Measurements from ENCODE around the gene STX10.

Gene STX10

GRCh38 chr19:13099073-13099999 is 50.8 kb downstream of the STX10 start:
- DNase-seq, result no peak

DNA sequence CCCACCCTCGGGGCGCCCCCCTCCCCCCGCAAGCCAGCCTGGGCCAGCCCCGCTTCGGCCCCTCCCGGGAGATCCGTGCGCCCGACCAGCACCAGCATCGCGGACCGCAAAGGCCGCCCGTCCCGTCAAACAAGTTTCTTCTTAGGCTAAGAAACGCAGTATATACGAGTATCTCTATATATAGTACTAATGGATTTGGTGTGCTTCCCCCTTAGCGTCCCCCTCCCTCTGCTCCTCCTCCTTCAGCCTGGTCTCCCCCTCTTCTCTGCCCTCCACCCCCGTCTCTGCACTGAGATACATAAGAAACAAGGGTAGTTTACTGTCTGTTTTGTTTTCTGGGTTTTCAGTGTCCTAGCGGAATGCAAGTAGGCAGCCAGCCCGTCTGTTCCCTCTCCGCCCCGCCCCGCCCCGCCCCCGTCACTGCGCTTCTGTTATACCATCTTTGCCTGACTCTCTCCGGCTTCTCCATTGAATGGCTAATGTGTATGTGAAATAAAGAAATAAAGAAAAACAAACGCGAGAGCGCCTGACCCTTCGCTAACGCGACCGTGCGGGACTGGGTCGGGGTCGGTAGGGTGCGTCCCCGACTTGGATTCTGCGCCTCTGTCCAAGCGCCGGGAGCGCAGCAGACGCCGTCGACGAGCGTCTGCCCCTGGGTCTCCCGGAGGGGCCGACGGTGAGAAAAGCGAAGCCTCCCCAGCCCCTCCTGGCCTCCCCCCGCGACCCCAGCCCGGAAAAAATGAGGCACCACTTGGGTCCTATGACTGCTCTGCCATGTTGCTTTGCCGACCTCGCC is 51.7 kb downstream of the STX10 start:
- no peak for DNase-seq

- no peak for DNase-seq
These were observed 52.5 kb downstream of the STX10 start for GRCh38 chr19:13097463-13098258.

DNA sequence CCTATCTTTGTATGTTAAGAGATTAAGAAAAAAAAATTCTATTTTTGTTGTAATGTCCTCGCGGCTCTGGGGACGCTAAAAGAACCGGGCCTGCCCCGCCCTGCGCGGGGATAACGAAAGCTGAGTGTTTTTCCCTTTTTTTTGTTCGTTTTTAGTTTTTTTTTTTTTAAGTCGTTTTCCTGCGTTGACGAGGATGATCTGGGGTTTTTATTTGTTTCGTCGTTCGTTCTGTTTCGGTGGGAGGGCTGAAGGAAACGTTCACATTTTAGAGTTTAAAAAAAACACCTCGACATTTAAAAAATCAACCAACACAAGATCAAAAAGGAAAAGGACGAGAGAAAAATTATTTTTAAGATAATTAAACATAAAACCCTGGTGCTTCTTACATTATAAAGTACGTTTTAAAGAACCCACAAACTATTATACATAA is 53.1 kb downstream of the STX10 start:
- no peak for DNase-seq

DNA sequence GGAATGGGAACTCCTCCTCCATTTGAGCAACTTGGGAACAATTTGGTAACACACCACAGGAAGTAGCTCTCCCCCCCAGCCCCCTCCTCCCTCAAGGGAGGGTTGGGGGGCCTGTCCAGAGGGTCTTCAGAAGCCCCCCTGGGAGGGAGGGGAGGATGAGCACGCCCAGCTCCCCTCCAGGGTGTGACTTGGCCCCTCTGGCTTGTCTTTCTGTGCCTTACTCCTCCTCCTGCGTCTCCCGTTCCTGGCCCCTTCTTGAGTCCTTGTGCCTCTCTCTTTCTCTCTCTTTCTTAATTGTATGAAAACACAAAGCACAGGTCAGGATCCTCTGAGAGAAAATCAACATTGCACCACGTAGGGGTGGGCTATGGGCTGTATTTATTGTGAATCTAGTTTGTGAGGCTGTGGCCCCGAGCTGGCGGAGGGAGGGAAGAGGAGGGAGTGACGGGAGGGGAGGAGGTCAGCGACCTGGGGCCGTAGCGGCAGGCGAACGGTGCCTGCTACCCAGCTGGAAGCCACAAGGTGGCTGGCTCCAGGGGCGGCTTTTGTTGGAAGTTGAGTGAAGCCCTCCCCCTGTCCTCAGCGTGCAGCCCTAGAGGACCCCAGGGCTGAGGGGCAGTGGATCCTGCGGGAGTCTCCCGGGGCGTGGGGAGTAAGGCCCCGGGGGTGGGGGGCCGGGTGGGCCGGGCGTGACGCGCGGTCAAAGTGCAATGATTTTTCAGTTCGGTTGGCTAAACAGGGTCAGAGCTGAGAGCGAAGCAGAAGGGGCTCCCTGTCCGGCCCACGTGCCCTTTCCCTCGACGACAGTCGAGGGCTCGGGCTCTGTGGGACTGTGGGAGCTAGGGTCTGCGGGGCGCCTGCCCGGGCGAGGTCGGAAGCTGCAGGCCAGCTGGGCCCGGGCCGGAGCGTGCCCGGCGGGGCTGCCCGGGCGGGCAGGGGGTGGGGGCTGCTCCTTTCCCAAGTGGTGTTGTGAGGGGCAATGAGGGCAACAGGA is 53.9 kb downstream of the STX10 start:
- no peak for DNase-seq

DNA sequence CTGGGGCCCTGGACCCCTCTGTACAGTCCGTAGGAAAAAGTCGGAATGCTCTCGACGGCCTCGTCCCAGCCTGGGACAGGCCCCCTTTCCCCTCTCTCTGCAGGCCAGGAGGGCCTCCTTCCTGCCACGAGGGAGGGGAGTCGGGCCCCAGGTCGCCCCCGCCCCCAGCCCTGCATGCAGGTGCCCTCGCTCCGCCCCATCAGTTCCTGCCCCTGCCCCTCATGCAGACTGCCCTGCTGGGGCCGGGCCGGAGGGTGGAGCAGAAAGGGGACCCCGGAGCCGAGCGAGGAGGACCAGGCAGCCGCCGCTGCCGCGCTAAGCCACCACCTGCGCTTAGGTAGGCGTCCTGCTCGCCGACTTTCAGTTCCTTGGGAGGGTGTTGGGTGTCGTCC is 54.8 kb downstream of the STX10 start:
- DNase-seq, result no peak

DNA sequence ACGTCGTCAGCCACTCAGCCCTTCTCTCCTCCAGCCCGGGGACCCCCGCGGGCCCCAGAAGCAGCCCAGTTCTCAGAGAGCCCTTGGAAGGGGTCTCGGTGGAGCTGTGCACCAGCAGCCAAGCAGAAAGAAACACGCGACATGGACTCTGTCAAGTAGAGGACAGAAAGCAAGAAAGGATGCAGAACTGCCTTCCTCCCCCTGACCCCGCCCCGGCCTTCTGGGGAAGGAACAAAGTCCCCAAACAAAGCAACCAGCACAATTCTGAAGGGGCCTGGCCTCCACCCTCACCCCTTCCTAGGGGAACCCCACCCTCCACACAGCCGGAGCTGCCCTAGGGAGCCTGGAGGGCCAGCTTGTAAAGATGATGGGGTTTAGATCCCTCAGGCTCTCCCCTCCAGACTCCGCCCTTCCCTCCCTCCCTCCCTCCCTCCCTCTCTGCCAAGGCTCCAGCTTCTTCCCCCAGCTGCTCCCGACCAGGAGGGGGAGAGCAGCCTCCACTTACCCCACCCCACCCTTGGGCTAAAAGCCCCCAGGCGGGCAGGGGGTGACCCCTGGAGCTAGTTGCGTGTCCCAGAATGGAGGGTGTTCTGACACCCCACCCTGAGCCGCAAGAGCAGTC is 55.3 kb downstream of the STX10 start:
- no peak for DNase-seq

GRCh38 chr19:13094106-13094504 is 56.1 kb downstream of the STX10 start:
- DNase-seq, result no peak
